AG09319 (cell line): Measurements from ENCODE around the gene GSPT1.
A peak's percentile ranks its signal among the peaks of the same experiment; 100 is the strongest.

Experiments
- DNase-seq: peaks from one replicate; pipeline ENCODE4 v3.0.0-alpha.2; 2010; ENCODE audit warnings: low read depth; ENCODE audit errors: extremely low read depth
- TF ChIP-seq, protein P1 (sequence below): IDR thresholded peaks from 2 replicates; pipeline ENCODE4 v1.5.1; 2011; ENCODE audit warnings: low read depth, mild to moderate bottlenecking, inconsistent platforms, low read length, moderate library complexity

The GSPT1 gene

DNA sequence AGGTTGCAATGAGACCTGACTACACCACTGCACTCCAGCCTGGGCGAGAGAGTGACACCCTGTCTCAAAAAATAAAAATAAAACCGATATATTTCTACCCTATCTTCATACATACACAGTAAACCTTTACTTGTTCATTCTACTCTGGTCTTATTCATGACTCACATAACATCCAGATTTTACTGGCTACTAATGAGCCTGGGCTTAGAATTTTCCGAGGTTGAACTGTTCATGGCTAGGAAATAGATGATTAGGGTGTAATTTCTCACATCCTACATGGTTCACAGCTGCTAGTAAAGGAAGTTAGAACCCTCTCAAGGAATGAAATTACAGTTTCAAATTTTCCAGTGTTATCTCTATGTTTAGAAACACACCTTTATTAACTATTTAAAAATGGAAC lies 14.7 kb downstream of the GSPT1 start:
- TF ChIP-seq, protein P1, sequence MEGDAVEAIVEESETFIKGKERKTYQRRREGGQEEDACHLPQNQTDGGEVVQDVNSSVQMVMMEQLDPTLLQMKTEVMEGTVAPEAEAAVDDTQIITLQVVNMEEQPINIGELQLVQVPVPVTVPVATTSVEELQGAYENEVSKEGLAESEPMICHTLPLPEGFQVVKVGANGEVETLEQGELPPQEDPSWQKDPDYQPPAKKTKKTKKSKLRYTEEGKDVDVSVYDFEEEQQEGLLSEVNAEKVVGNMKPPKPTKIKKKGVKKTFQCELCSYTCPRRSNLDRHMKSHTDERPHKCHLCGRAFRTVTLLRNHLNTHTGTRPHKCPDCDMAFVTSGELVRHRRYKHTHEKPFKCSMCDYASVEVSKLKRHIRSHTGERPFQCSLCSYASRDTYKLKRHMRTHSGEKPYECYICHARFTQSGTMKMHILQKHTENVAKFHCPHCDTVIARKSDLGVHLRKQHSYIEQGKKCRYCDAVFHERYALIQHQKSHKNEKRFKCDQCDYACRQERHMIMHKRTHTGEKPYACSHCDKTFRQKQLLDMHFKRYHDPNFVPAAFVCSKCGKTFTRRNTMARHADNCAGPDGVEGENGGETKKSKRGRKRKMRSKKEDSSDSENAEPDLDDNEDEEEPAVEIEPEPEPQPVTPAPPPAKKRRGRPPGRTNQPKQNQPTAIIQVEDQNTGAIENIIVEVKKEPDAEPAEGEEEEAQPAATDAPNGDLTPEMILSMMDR = no peak
- no peak for DNase-seq

DNA sequence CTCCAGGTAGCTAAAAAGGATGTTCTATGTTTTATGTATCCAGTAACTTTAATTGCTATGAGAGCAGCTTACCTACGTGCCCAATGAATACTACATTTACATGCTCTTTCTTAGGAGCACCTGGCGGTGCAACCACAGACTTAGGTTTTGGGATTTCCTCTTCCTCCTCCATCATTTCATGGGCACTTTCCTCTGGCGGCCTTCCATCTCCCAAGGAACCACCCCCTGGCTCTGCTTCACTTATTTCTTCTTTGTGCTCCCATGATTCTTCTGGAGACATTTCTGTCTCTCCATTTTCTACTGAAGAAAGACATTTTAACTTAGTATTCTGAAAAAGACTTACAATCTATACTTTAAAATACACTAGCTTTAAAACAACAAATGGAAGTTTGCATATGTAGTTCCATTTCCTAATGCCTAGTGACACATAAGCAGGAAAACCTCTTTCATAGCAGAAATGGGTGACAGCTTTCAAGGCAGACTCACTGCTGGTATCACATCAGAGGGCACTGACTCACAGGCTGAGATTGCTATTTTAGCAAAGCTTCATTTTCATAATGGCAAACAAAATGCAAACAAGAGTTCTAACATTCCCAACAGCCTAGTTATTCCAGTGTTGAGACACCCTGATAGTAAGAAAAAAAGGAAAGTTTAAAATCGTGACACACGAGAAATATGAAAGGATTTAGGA lies 19.1 kb downstream of the GSPT1 start:
- TF ChIP-seq, protein P1 = no peak
- DNase-seq = peak; percentile 23

DNA sequence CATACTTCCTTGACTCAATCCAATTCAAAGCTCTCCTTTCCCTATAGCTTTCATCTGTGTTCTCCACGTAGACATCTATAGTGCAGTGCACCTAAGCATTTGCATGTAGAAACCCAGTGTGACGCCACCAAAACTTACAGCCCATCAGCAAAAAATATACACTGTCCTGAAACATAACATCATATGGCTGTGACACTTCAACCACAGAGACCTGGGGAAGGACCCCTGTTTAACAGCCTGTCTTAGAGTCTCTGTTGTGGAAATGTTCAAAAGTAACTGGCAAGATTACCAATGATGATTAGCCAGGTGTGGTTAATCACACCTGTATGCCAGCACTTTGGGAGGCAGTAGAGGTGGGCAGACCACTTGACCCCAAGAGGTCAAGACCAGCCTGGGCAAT lies 22.2 kb downstream of the GSPT1 start:
- DNase-seq = no peak
- TF ChIP-seq, protein P1 = no peak

DNA sequence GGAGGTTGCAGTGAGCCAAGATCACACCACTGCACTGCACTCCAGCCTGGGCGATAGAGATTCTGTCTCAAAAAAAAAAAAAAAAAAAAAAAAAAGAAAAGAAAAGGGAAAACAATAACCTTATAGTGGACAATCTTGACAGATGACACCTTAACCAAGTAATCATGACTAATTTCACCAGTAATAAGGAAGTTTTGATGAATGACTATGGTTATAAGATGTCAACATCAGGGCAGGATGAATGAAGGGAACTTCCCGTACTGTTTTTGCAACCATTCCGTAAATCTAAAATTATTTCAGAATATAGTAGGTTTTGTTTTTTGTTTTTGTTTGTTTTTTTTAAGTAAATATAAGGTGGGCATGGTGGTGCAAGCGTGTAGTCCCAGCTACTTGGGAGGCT lies 23.0 kb downstream of the GSPT1 start:
- DNase-seq = no peak
- TF ChIP-seq, protein P1 = no peak

DNA sequence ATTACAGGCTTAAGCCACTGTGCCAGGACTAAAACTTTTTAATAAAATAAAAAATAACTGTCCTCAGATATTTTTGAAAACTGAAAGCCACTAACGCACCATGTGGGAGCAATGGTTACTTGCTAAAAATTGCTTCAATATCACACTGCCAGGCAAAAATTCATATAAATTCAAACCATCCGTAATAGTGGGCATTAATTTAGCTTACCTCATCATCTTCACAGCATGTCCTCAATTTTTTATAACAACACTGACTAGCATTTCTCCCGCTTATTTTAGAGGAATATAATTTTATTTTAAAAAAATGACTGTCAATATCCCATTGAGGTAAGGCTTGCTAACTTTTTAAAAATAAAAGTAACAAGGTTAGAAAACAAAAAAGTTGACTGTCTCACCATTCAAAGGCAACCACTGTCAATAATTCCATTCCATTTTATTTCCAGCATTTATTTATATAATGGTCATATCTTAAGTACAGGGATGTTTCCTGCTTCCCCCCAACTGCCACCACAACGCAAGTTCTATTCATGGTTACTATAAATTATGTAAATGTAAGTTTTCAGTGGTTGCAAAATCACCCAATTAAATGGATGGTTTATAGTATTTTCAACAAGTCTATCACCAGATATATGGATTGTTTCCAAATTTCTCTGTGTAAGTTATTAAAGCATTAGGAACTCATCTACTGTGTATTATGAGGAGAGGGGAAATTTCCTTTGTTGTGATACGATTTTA lies 25.4 kb downstream of the GSPT1 start:
- TF ChIP-seq, protein P1 = no peak
- no peak for DNase-seq

DNA sequence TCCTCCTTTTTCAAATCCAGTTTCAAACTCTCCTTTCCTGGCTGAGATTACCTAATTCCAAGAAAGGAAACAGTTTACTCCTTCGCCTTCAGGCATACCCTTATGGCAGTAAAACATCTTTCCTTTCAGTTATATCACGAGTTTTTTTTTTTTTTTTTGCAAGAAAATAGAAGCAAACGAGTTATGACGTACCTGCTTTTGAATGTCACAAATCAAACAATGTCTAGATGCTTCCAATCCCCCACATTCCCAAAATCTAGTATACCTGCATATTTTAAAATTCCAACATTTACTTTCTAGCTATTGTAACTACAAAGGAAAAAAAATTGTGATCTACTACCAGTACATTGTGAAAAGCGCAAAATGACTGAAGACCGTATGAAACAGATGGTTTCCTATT lies 28.9 kb downstream of the GSPT1 start:
- DNase-seq = no peak
- TF ChIP-seq, protein P1 = no peak

DNA sequence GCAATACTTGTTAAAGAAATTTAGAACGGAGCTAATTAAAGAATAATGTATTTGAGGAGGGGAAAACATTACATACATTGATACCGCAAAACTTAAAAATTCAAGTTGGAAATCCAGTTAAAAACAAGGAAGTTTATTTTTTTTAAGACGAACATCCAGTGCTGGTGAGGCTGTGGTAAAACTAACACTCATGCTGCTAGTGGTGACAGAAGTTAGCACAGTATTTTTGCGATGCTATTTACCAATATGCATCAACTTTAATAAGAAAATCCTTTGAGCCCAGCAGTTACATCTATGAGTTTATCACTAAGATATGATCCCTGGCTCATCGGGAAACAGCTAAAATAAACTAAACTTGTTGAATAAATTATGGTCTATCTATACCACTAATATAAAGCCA lies 31.7 kb downstream of the GSPT1 start:
- DNase-seq = no peak
- TF ChIP-seq, protein P1 = no peak
